Measurements from ENCODE around the gene TEX48. TPM values are rescaled to one million over a fixed set of nuclear protein-coding genes. Genes with fewer than 3 reads are reported as not detected.

TEX48 gene
- total RNA-seq (2014; rRNA removed; shearing (Covaris generic)) = not detected in 2 replicates

DNA sequence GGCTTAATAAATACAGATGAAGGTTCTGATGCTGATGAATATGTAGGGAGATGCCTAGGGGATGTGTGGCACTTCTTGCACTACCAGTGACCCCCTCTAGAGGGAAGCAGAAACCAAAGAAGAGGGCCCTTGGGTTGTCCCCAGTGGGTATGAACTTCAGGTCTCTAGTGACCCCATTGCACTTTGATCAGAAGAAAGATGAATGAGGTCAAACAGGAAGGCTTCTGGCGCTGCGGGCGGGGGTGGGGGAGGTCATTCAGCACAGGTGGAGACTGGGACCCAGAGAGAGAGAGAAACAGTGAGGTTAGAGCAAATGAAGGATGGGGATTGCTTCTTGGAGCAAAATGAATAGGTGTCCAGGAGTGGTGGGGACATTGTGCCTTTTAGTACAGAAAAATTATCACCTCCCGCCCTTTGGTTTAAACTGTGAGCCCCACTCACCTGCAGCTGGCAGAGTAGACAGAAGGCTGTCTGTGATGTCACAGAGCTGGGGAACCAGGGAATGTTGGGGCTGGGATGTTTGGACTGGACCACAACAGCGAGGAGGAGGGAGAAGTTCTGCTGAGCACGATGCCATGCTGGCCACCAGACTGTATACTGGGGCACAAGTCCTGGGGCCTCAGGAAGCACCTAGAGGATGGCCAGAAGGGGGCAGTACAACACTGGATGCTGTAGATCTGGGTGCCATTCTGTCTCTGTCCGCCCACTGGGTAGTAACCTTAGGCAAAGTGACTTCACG lies at the start of gene TEX48:
TEX48 (minus strand) TSS at position 599 of the 739 bp plus-strand sequence. CDS start 10,469 bp downstream, outside the sequence.
- DNase-seq (ENCODE audit: low spot score) = peak; percentile 87

GRCh38 chr9:114731701-114732100 lies 49.7 kb upstream of the TEX48 start:
- DNase-seq (ENCODE audit: low spot score) = no peak

- DNase-seq (ENCODE audit: low spot score) = no peak
Observed at GRCh38 chr9:114729706-114730105, 47.7 kb upstream of the TEX48 start.

- DNase-seq (ENCODE audit: low spot score) = no peak
Observed at GRCh38 chr9:114725930-114726329, 43.9 kb upstream of the TEX48 start.

DNA sequence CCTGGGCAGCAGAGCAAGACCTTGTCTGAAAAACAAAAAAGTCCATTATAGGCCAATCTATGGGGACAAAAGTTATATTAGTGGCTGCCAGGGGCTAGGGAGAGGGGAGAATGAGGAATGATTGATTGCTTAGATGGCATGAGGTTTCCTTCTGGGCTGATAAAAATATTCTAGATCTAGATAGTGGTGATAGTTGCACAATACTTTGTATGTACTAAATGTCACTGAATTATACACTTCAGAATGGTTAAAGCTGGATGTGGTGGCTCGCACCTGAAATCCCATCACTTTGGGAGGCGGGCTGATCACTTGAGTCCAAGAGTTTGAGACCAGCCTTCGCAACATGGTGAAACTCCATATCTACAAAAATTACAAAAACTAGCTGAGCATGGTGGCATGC lies 42.8 kb upstream of the TEX48 start:
- no peak for DNase-seq (ENCODE audit: low spot score)

DNA sequence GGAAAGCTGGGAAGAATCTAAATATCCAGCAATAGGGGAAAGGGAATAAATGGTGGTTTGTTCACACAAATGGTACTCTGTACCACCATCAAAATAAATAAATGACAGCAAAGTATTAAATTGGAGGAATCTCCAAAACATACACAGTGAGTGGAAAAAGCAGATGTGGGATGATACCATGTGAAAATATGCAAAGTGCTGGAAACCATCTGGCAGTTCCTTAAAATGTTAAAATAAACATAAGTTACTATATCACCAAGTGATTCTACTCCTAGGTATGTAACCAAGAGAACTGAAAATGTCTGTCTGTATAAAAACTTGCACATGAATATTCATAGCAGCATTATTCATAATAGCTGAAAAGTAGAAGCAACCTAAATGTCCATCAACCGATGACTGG lies 41.9 kb upstream of the TEX48 start:
- DNase-seq (ENCODE audit: low spot score) = no peak

DNA sequence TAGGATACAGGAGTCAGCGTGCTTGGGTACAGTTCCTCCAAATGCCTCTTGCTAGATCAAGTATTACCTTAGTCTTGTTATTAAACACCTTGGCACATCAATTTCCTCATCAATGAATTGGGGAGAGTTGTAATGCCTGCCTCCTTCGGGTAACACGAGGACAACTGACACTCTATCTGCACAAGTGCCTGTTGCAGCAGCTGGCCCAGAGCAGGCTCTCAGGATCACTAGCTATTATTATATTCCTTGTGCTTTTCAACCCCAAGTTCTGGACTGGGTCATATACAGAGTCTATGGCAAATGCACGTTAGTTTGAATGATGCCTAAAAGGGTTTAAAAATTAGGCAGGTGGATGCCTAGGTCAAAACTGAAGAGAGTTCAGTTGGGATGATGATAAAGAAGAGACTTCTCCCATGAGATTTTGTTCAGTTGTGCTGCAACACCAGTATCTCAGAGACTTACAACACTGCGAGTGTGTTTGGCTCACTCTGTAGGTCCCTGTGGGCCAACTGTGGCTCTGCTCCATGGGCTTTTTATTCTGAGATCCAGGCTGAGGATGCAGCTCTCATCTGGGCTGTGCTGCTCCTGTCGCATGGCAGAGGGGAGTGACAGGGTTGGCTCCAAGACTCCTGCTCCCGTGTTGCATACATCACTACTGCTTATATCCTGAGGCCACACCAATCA lies 41.1 kb upstream of the TEX48 start:
- no peak for DNase-seq (ENCODE audit: low spot score)

GRCh38 chr9:114722081-114722621 lies 40.2 kb upstream of the TEX48 start:
- DNase-seq (ENCODE audit: low spot score) = no peak

GRCh38 chr9:114721491-114722079 lies 39.6 kb upstream of the TEX48 start:
- DNase-seq (ENCODE audit: low spot score) = no peak

- DNase-seq (ENCODE audit: low spot score) = no peak
Observed at GRCh38 chr9:114720086-114720676, 38.2 kb upstream of the TEX48 start.

DNA sequence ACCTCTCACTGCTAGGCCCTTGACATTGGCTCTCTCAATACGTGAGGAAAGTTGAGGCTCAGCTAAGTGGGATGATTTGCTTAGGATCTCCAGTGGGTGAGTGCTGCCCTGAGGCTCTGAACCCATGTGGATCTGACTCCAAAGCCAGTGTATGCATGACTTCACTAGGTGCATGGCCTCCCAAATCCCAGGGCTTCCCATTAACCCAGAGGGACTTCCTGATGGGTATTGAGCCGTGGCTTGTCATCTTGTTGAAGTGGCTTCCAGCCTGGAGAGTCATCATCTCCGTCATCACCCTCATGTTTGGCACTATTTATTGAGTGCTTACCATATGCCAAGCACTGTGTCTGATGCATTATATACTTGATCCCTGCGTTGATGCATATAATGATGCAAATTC lies 37.3 kb upstream of the TEX48 start:
- no peak for DNase-seq (ENCODE audit: low spot score)

- peak; percentile 52 for DNase-seq (ENCODE audit: low spot score)
Observed at GRCh38 chr9:114718801-114719221, 36.8 kb upstream of the TEX48 start.

GRCh38 chr9:114717908-114718486 lies 36.0 kb upstream of the TEX48 start:
- no peak for DNase-seq (ENCODE audit: low spot score)

- DNase-seq (ENCODE audit: low spot score) = no peak
Observed at GRCh38 chr9:114709636-114710035, 27.6 kb upstream of the TEX48 start.

DNA sequence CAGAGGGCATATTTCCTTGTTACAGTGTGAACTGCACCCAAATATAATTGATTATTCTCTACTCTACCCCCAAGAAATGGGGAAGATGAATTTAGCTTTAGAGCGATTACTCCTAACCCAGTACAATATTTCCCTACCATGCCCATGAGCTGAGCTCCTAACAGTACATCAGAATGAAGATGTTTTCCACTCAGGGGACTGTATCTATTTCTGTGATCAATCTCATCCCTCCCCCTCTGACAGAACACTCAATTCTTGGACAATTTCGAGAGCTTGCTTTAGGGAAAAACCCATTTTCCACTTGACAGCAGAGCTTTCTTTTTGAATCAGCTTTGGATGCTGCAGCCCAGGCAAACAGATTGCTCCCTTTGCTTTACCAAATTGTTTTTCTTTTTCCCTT lies 24.7 kb upstream of the TEX48 start:
- no peak for DNase-seq (ENCODE audit: low spot score)

- DNase-seq (ENCODE audit: low spot score) = no peak
Observed at GRCh38 chr9:114701988-114702387, 20.0 kb upstream of the TEX48 start.

DNA sequence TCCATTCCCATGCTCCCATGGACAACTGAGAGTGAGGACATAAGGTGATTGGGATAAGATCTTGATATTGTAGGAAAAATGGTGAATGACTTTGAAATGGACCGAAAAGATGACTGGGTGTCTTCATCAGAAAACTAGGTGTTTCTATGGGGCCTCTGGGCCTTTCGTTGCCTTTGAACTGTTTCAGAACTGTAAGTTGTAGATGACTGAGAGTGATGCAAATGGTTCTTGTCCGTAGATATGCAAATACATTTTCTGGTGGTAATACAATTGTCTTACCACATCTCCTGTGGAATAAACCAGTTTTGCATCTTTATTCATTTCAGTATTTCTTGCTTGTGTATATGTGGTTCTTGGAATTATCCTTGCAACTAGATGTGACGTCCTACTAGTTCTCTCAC lies 16.0 kb upstream of the TEX48 start:
- DNase-seq (ENCODE audit: low spot score) = no peak

- DNase-seq (ENCODE audit: low spot score) = no peak
Observed at GRCh38 chr9:114696814-114697544, 15.0 kb upstream of the TEX48 start.

- DNase-seq (ENCODE audit: low spot score) = no peak
Observed at GRCh38 chr9:114695948-114696347, 14.0 kb upstream of the TEX48 start.

GRCh38 chr9:114694719-114695269 lies 12.8 kb upstream of the TEX48 start:
- DNase-seq (ENCODE audit: low spot score) = no peak

- DNase-seq (ENCODE audit: low spot score) = peak; percentile 22
Observed at GRCh38 chr9:114694146-114694545, 12.2 kb upstream of the TEX48 start.
